Measurements from ENCODE around the gene ITGB6. TPM values are rescaled to one million over a fixed set of nuclear protein-coding genes. Genes with fewer than 3 reads are reported as not detected.
"Not testable (repeated sequence)": the region's sequence is repeated elsewhere in the genome, so short reads cannot be mapped to it uniquely, and the experiment has no call there.

Gene ITGB6
- total and polyA plus RNA-seq, 2 of the 8 experiments (the other 6 are each of a cell fraction or from before 2014, with no cell fraction given): not detected

DNA sequence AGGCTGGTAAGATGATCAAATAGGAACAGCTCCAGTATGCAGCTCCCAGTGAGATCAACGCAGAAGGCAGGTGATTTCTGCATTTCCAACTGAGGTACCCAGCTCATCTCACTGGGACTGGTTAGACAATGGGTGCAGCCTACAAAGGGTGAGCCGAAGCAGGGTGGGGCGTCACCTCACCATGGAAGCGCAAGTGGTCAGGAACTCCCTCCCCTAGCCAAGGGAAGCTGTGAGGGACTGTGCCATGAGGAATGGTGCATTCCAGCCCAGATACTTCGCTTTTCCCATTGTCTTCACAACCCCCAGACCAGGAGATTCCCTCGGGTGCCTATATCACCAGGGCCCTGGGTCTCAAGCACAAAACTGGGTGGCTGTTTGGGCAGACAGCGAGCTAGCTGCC, 19.4 kb downstream of the ITGB6 start:
- H3K14ac ChIP-seq (ENCODE audit: insufficient read length); H3K4ac ChIP-seq (replicated peaks; ENCODE audit: insufficient read length, low read depth, low read length); H2BK15ac ChIP-seq (ENCODE audit: low read length); H2AK5ac ChIP-seq (ENCODE audit: low read depth, low read length); H3K36me3 ChIP-seq (ENCODE audit: control insufficient read depth in 2 of 4, insufficient read depth in 4 of 4, low read length in 3 of 4); H4K20me1 ChIP-seq (replicated peaks in 1 of 2; ENCODE audit: control insufficient read depth in 1 of 2, insufficient read depth in 2 of 2, low read length in 2 of 2); H3K4me1 ChIP-seq (replicated peaks in 1 of 4; ENCODE audit: control insufficient read depth in 3 of 4, insufficient read depth in 4 of 4, low read length in 3 of 4); H3K23me2 ChIP-seq (ENCODE audit: low read depth, low read length); H4K5ac ChIP-seq (ENCODE audit: insufficient read length, low read depth, low read length); H3K4me3 ChIP-seq (ENCODE audit: extremely low read depth in 1 of 4, insufficient read depth in 2 of 4, low read depth in 3 of 4, low read length in 4 of 4); H3K79me1 ChIP-seq (ENCODE audit: low read depth, low read length); H3K23ac ChIP-seq (ENCODE audit: insufficient read length); DNase-seq (ENCODE audit: low read depth in 1 of 2, low spot score in 2 of 2); H2BK120ac ChIP-seq (replicated peaks; ENCODE audit: low read depth, low read length); H3K56ac ChIP-seq (replicated peaks; ENCODE audit: insufficient read length, low read depth, low read length); H3K27ac ChIP-seq (ENCODE audit: low read depth, low read length); H3K9ac ChIP-seq (replicated peaks in 1 of 4; ENCODE audit: extremely low read depth in 1 of 4, low read depth in 3 of 4, low read length in 3 of 4); H4K8ac ChIP-seq (ENCODE audit: extremely low read depth, insufficient read depth, low read length); H3K27me3 ChIP-seq (replicated peaks in 1 of 4; ENCODE audit: control insufficient read depth in 3 of 4, extremely low read depth in 1 of 4, insufficient read depth in 3 of 4, low read length in 3 of 4); FAIRE-seq; H3K79me2 ChIP-seq (ENCODE audit: control insufficient read depth in 1 of 2, insufficient read depth in 2 of 2, low read length in 2 of 2); H3K9me3 ChIP-seq (ENCODE audit: insufficient read depth in 2 of 2, low read depth in 1 of 2, low read length in 1 of 2); H2BK12ac ChIP-seq (ENCODE audit: low read depth, low read length); H2BK5ac ChIP-seq (ENCODE audit: low read depth, low read length): not testable (repeated sequence)
- WGBS, 2 experiments (ENCODE audit: extremely low coverage in 1 of 2, insufficient coverage in 1 of 2, insufficient read length in 1 of 2, insufficient replicate concordance in 2 of 2, low coverage in 1 of 2, low lambda C conversion rate in 2 of 2, missing lambda C conversion rate in 1 of 2): 86% methylated on average over 7 of the region's 7 CpGs; no CpG with 5 or more reads in 1 of the 2 experiments
- peak overlapping the region; percentile 98 for H2AFZ ChIP-seq (ENCODE audit: low read length)
- H2BK20ac ChIP-seq (ENCODE audit: low read length): 0 out of 2 replicates have a peak overlapping the region, but pooled peaks have one; percentile 6
- CTCF ChIA-PET (ENCODE audit: partially characterized antibody): interaction anchor here (0.6 to 1.6 kb wide), 4 partner anchors 30 to 883 kb away, joined by 3 to 7 read pairs (median 4); no protein-coding TSS in a partner anchor
- POLR2A ChIA-PET (ENCODE audit: partially characterized antibody): interaction anchor here (1.1 to 1.2 kb wide), 2 partner anchors 90 to 747 kb away, joined by 3 to 4 read pairs; no protein-coding TSS in a partner anchor
- H3K4me2 ChIP-seq (ENCODE audit: insufficient read depth in 1 of 2, low read depth in 2 of 2, low read length in 2 of 2): peak overlapping the region in 1 of 2 experiments; percentile 57; a peak in 1 of 4 replicates
- peak overlapping the region; percentile 42 for H4K91ac ChIP-seq (replicated peaks; ENCODE audit: insufficient read length, low read length)
- peak overlapping the region; percentile 71 for H3K18ac ChIP-seq (ENCODE audit: extremely low read depth, low read length)

All from H1 (cell line).